ENCODE results near the gene TTC24.
A peak's percentile ranks its signal among the peaks of the same experiment; 100 is the strongest.
"Not testable (repeated sequence)": the region's sequence is repeated elsewhere in the genome, so short reads cannot be mapped to it uniquely, and the experiment has no call there.

The TTC24 gene

GRCh38 chr1:156550346-156550745 lies 29.2 kb upstream of the TTC24 start:
- DNase-seq (no peak), ATAC-seq (no peak)
- no peaks in the 10 kb centered on the region for H3K9me3 Mint-ChIP-seq
- no peaks in the 10 kb centered on the region for H3K4me1 Mint-ChIP-seq
- H3K27ac Mint-ChIP-seq = no peak overlapping the region
- H3K4me3 Mint-ChIP-seq = no peak overlapping the region
- no peaks in the 10 kb centered on the region for H3K27me3 Mint-ChIP-seq

- H3K4me1 Mint-ChIP-seq = no peaks in the 10 kb centered on the region
Measured at GRCh38 chr1:156551066-156551643, 28.4 kb upstream of the TTC24 start.

GRCh38 chr1:156551869-156552268 lies 27.7 kb upstream of the TTC24 start:
- Mint-ChIP-seq H3K27ac (no peak overlapping the region), H3K27me3 (no peaks in the 10 kb centered on the region), H3K9me3 (no peaks in the 10 kb centered on the region), H3K4me1 (no peaks in the 10 kb centered on the region), H3K4me3 (no peak overlapping the region)
- ATAC-seq = no peak
- DNase-seq = no peak

More at GRCh38 chr1:156551066-156551643, 28.4 kb upstream of the TTC24 start:
- Mint-ChIP-seq H3K27me3 (no peaks in the 10 kb centered on the region), H3K27ac (no peak overlapping the region), H3K4me3 (no peak overlapping the region), H3K9me3 (no peaks in the 10 kb centered on the region)
- DNase-seq = no peak
- no peak for ATAC-seq

GRCh38 chr1:156552518-156552917 lies 27.0 kb upstream of the TTC24 start:
- DNase-seq (no peak), ATAC-seq (no peak)
- Mint-ChIP-seq H3K27me3 (no peaks in the 10 kb centered on the region), H3K4me1 (no peaks in the 10 kb centered on the region), H3K4me3 (no peak overlapping the region), H3K27ac (no peak overlapping the region), H3K9me3 (no peaks in the 10 kb centered on the region)

- ATAC-seq = not testable (repeated sequence)
Measured at GRCh38 chr1:156552937-156553336, 26.6 kb upstream of the TTC24 start.

GRCh38 chr1:156553860-156554485 lies 25.6 kb upstream of the TTC24 start:
- H3K4me3 Mint-ChIP-seq = no peak overlapping the region
- no peak overlapping the region for H3K27ac Mint-ChIP-seq
- no peak for ATAC-seq
- H3K9me3 Mint-ChIP-seq = no peaks in the 10 kb centered on the region
- no peak for DNase-seq
- H3K27me3 Mint-ChIP-seq = no peaks in the 10 kb centered on the region
- H3K4me1 Mint-ChIP-seq = no peaks in the 10 kb centered on the region

More at GRCh38 chr1:156552937-156553336, 26.6 kb upstream of the TTC24 start:
- H3K27me3 Mint-ChIP-seq, H3K9me3 Mint-ChIP-seq, H3K4me3 Mint-ChIP-seq, H3K4me1 Mint-ChIP-seq, DNase-seq, H3K27ac Mint-ChIP-seq: not testable (repeated sequence)

- no peaks in the 10 kb centered on the region for H3K9me3 Mint-ChIP-seq
- H3K27ac Mint-ChIP-seq = no peak overlapping the region
- no peak overlapping the region for H3K4me3 Mint-ChIP-seq
- ATAC-seq (no peak), DNase-seq (no peak)
- no peaks in the 10 kb centered on the region for H3K27me3 Mint-ChIP-seq
- H3K4me1 Mint-ChIP-seq = no peaks in the 10 kb centered on the region
Measured at GRCh38 chr1:156554971-156555370, 24.6 kb upstream of the TTC24 start.

- Mint-ChIP-seq H3K27me3 (no peaks in the 10 kb centered on the region), H3K27ac (no peak overlapping the region), H3K9me3 (no peaks in the 10 kb centered on the region), H3K4me1 (no peaks in the 10 kb centered on the region), H3K4me3 (no peak overlapping the region)
- ATAC-seq (no peak), DNase-seq (no peak)
Measured at GRCh38 chr1:156555715-156556114, 23.8 kb upstream of the TTC24 start.

- Mint-ChIP-seq H3K4me1 (no peaks in the 10 kb centered on the region), H3K27me3 (no peaks in the 10 kb centered on the region), H3K27ac (no peak overlapping the region), H3K9me3 (no peaks in the 10 kb centered on the region), H3K4me3 (no peak overlapping the region)
- no peak for ATAC-seq
- no peak for DNase-seq
Measured at GRCh38 chr1:156556354-156556753, 23.2 kb upstream of the TTC24 start.

DNA sequence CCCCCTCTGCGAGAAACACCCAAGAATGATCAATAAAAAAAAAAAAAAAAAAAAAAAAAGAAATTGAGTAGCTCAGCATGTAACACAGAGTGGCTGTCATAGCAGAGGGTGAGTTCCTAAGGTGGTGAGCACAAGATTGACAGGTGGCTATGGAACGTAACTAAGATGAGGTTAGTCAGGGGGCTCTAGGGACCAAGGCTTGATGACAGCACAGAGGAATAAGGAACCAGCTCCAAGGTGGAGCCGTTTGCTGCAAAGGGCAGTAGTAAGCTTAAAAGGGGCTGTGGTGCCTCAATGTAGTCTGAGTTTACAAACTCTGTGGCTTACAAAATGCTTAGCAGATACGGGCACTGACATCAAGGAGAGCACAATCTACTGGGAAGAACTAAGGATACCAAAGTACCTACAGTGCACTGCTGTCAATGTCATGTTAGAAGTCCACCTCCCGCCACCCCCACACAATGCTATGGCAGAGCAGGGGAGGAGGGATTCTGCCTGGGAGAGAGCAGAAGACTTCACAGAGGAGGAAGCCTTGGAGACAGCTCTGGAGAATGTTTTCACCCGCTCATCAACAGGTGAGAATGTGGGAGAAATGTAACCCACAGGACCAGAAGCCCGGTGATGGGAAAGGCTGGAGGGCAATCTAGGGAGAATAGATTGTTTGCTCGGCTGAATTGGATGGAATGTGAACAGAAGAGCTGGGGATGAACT lies 20.3 kb upstream of the TTC24 start:
- ATAC-seq = no peak
- no peak for DNase-seq
- Mint-ChIP-seq H3K4me1 (no peaks in the 10 kb centered on the region), H3K4me3 (no peak overlapping the region), H3K27ac (no peak overlapping the region), H3K27me3 (no peaks in the 10 kb centered on the region), H3K9me3 (no peaks in the 10 kb centered on the region)

DNA sequence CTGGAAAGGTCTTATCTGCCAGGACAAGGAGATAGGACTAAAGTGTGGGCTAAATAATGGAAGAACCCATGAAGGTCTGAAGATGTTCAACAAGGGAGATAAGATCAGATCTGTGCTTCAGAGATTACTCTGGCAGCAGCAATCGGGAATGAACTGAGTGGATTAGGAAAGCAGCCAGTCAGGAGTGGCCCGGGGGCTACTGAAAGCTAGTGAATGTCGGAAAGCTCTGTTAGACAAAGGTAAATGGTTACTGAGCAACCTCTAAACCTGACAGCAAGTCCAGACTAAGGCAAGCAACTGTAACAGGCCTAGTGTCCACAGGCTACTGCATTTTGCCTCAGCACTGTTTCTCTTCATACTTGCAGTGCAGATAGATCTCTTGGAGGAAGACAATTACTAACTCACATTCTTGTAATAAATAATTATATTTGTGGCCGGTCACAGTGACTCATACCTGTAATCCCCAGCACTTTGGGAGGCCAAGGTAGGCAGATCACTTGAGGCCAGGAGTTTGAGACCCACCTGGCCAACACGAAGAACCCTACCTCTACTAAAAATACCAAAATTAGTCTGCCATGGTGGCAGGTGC lies 19.6 kb upstream of the TTC24 start:
- Mint-ChIP-seq H3K4me1 (no peaks in the 10 kb centered on the region), H3K27me3 (no peaks in the 10 kb centered on the region), H3K27ac (no peak overlapping the region), H3K9me3 (no peaks in the 10 kb centered on the region), H3K4me3 (no peak overlapping the region)
- ATAC-seq (no peak), DNase-seq (no peak)

- ATAC-seq (no peak), DNase-seq (no peak)
- Mint-ChIP-seq H3K4me3 (no peak overlapping the region), H3K27ac (peak overlapping the region in 1 of 2 donors; percentile 35), H3K27me3 (no peaks in the 10 kb centered on the region), H3K4me1 (no peaks in the 10 kb centered on the region), H3K9me3 (no peaks in the 10 kb centered on the region)
Measured at GRCh38 chr1:156560585-156561163, 18.8 kb upstream of the TTC24 start.

DNA sequence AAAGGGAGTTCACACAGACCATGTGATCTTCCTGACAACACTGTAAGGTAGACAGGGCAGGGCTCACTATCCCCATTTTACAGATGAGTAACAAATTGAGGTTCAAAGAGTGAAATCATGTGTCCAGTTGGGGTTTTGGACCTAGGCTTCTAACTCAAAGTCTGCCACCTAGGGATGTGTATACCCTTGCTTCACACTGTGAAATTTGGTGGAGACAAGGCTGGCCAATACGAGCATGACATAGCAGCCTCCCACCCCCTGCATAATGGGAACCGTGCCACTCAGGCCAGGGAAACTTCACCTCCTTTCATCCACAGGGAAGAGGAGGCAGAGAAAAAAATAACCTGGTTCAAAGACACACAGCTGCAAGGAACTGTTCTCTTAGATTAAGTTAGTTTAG lies 14.0 kb upstream of the TTC24 start:
- Mint-ChIP-seq H3K4me1 (peaks cover 4% of the 10 kb centered on the region), H3K27ac (no peak overlapping the region), H3K4me3 (no peak overlapping the region), H3K27me3 (no peaks in the 10 kb centered on the region), H3K9me3 (no peaks in the 10 kb centered on the region)
- DNase-seq (no peak), ATAC-seq (no peak)

- Mint-ChIP-seq H3K27me3 (peaks cover 5% of the 10 kb centered on the region), H3K4me3 (no peak overlapping the region), H3K4me1 (peaks cover 11% of the 10 kb centered on the region), H3K9me3 (no peaks in the 10 kb centered on the region), H3K27ac (peak overlapping the region in 1 of 2 donors; percentile 79)
- DNase-seq (no peak), ATAC-seq (no peak)
Measured at GRCh38 chr1:156566436-156566835, 13.1 kb upstream of the TTC24 start.

DNA sequence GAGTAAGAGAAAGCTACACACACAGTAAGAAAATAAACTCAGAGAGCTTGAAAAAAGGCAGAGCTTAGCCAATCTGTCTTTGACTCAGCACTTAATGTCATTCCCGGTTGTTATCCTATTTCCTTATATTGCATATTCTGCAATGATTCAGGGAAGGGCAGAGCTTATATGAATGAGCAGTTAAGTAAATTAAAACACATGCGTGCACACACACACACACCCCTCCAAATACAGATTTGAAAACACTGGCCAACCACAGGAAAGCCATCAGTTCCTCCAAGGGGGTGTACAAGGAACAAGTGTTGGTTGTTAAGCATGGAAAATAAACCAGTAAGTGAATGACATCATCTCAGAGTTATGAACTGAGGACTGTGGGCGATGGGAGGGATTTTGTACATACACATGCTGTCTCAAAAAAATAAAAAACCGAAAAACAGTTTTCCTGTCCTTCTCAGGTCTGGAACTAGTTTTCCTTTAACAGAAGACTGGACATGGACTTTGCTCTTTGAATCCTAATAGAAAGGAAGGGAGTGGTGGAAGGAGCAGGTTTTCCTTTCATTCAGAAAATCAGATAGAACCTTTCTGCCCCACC lies 8.2 kb upstream of the TTC24 start:
- ATAC-seq (no peak), DNase-seq (no peak)
- Mint-ChIP-seq H3K4me3 (peak overlapping the region; percentile 95 to 97), H3K27me3 (peaks cover 25% of the 10 kb centered on the region), H3K4me1 (peaks cover 28% of the 10 kb centered on the region), H3K9me3 (no peaks in the 10 kb centered on the region), H3K27ac (no peak overlapping the region)

All from stimulated activated naive CD8-positive, alpha-beta T cell treated with anti-CD3 and anti-CD28 coated beads, Interleukin-15, amount 100 ng/mL, for 72 hours (primary cell).